HepG2 (cell line): ENCODE data around the gene RPEL1. TPM values are rescaled to one million over a fixed set of nuclear protein-coding genes. Genes with fewer than 3 reads are reported as not detected.
A peak's percentile ranks its signal among the peaks of the same experiment; 100 is the strongest.

Source experiments
- ARID5B ChIP-seq: IDR thresholded peaks from 2 replicates; pipeline ENCODE4 v1.4.0; 2020; ENCODE audit warnings: mild to moderate bottlenecking, missing genetic modification reagents
- ATF1 ChIP-seq: IDR thresholded peaks from 2 replicates; pipeline ENCODE4 v1.6.1; 2016; ENCODE audit warnings: mild to moderate bottlenecking, control low read depth
- ESRRA ChIP-seq: sonication (generic); formaldehyde crosslinking; IDR thresholded peaks from 2 replicates; pipeline ENCODE4 v1.5.1; 2020; ENCODE audit warnings: mild to moderate bottlenecking, low read depth, missing genetic modification reagents
- FOXO1 ChIP-seq: sonication (generic); formaldehyde crosslinking; IDR thresholded peaks from 2 replicates; pipeline ENCODE4 v1.4.0; 2020; ENCODE audit warnings: missing genetic modification reagents
- FOXP4 ChIP-seq: sonication (generic); formaldehyde crosslinking; IDR thresholded peaks from 2 replicates; pipeline ENCODE4 v1.4.0; 2020; ENCODE audit warnings: missing genetic modification reagents
- IKZF5 ChIP-seq: IDR thresholded peaks from 2 replicates; pipeline ENCODE4 v1.6.1; 2018; ENCODE audit warnings: missing genetic modification reagents, mild to moderate bottlenecking, missing compliant biosample characterization
- MEIS2 ChIP-seq: sonication (generic); formaldehyde crosslinking; IDR thresholded peaks from 2 replicates; pipeline ENCODE4 v1.9.0; 2021; ENCODE audit warnings: mild to moderate bottlenecking, missing genetic modification reagents
- MIER2 ChIP-seq: IDR thresholded peaks from 2 replicates; pipeline ENCODE4 v1.6.1; 2016; ENCODE audit warnings: missing biosample characterization, missing genetic modification reagents
- SOX5 ChIP-seq: IDR thresholded peaks from 2 replicates; pipeline ENCODE4 v1.6.1; 2016; ENCODE audit warnings: borderline replicate concordance
- TEAD3 ChIP-seq: optimal IDR thresholded peaks from 2 replicates; pipeline ENCODE3; 2016; ENCODE audit warnings: borderline replicate concordance
- XRCC5 ChIP-seq: fragments of 200-400 bp; formaldehyde crosslinking; optimal IDR thresholded peaks from 2 replicates; pipeline ENCODE3; 2017; ENCODE audit warnings: mild to moderate bottlenecking, low read length
- ZFP62 ChIP-seq: sonication (generic); formaldehyde crosslinking; IDR thresholded peaks from 2 replicates; pipeline ENCODE4 v1.4.0; 2020; ENCODE audit warnings: missing genetic modification reagents
- ZMYM4 ChIP-seq: sonication (generic); formaldehyde crosslinking; IDR thresholded peaks from 2 replicates; pipeline ENCODE4 v1.8.1; 2023; ENCODE audit warnings: mild to moderate bottlenecking, missing genetic modification reagents
- ZNF12 ChIP-seq: sonication (generic); formaldehyde crosslinking; IDR thresholded peaks from 2 replicates; pipeline ENCODE4 v1.5.0; 2020; ENCODE audit warnings: missing genetic modification reagents
- ZNF263 ChIP-seq: sonication (generic); formaldehyde crosslinking; IDR thresholded peaks from 2 replicates; pipeline ENCODE4 v1.4.0; 2020; ENCODE audit warnings: missing genetic modification reagents
- ZNF441 ChIP-seq: sonication (generic); formaldehyde crosslinking; IDR thresholded peaks from 2 replicates; pipeline ENCODE4 v1.7.0; 2021; ENCODE audit warnings: missing genetic modification reagents, borderline replicate concordance
- ZNF503 ChIP-seq: sonication (generic); formaldehyde crosslinking; IDR thresholded peaks from 2 replicates; pipeline ENCODE4 v1.4.0; 2020; ENCODE audit warnings: missing genetic modification reagents
- ZNF546 ChIP-seq: sonication (generic); formaldehyde crosslinking; conservative IDR thresholded peaks from 2 replicates; pipeline ENCODE4 v1.8.1; 2023; ENCODE audit warnings: mild to moderate bottlenecking, missing genetic modification reagents
- polyA plus RNA-seq, 8 experiments: library from polyadenylated mRNA; depleted of rRNA in 3 of 8; stranded (reverse) in 7 of 8; unstranded in 1 of 8; fragments of >200 nt; fragmentation: Illumina TruSeq in 4 of 8; extraction: Trizol in 4 of 8; gene quantifications; 2 replicates each; pipeline versions ENCODE4 v1.2.1 to v1.2.3, GENCODE V29; 2011 to 2016; ENCODE audit warnings: low read depth in 4 of 8, missing spikeins in 1 of 8, mixed read lengths in 1 of 8; ENCODE audit not compliant: insufficient read depth in 1 of 8
- total RNA-seq, 5 experiments: library from RNA; depleted of rRNA; stranded (reverse); fragments of >200 nt; fragmentation: Illumina TruSeq; extraction: Trizol; gene quantifications; 2 replicates each; pipeline ENCODE4 v1.2.3, GENCODE V29; 2016; ENCODE audit warnings: low read depth in 1 of 5

The RPEL1 gene
- total and polyA plus RNA-seq, 2 of the 13 experiments (the other 11 are each of a cell fraction or from before 2014, with no cell fraction given): 0.04 to 0.07 TPM

GRCh38 chr10:103238506-103239252, 7.0 kb upstream of the RPEL1 start (continued):
- TF ChIP-seq ESRRA (CRISPR knock-in tag) (0 out of 2 replicates have a peak, but pooled peaks have one; percentile 26), SOX5 (peak; percentile 12; the same call in 1 of the 2 replicates), XRCC5 (peak; percentile 44), ZFP62 (CRISPR knock-in tag) (no peak), ZNF503 (CRISPR knock-in tag) (no peak), IKZF5 (CRISPR knock-in tag) (peak; percentile 52; the same call in 1 of the 2 replicates), FOXP4 (CRISPR knock-in tag) (peak; percentile 25; the same call in 1 of the 2 replicates), ATF1 (CRISPR knock-in tag) (no peak), ZMYM4 (CRISPR knock-in tag) (peak; percentile 62; the same call in 1 of the 2 replicates), ZNF441 (CRISPR knock-in tag) (peak; percentile 36; the same call in 1 of the 2 replicates), ZNF263 (CRISPR knock-in tag) (peak; percentile 73), ZNF12 (CRISPR knock-in tag) (no peak), ARID5B (CRISPR knock-in tag) (peak; percentile 8; the same call in 1 of the 2 replicates), FOXO1 (CRISPR knock-in tag) (0 out of 2 replicates have a peak, but pooled peaks have one; percentile 12), ZNF546 (no peak), MIER2 (CRISPR knock-in tag) (0 out of 2 replicates have a peak, but pooled peaks have one; percentile 21), TEAD3 (CRISPR knock-in tag) (peak; percentile 58), MEIS2 (peak; percentile 43; the same call in 1 of the 2 replicates)
